HepG2 (cell line): ENCODE results near the gene GRM6. TPM values are rescaled to one million over a fixed set of nuclear protein-coding genes. Genes with fewer than 3 reads are reported as not detected.

Experiments used
- AFF4 ChIP-seq: sonication (generic); formaldehyde crosslinking; IDR thresholded peaks from 2 replicates; pipeline ENCODE4 v1.4.0; 2020; ENCODE audit warnings: missing genetic modification reagents
- CHD2 ChIP-seq: IDR thresholded peaks from 2 replicates; pipeline ENCODE4 v1.6.1; 2011; ENCODE audit warnings: low read depth, low read length, improper control_type of control experiment
- DZIP1 ChIP-seq: sonication (generic); formaldehyde crosslinking; IDR thresholded peaks from 2 replicates; pipeline ENCODE4 v1.5.0; 2020; ENCODE audit warnings: mild to moderate bottlenecking, missing genetic modification reagents
- HNRNPLL ChIP-seq: fragments of 200-400 bp; formaldehyde crosslinking; IDR thresholded peaks from 2 replicates; pipeline ENCODE4 v1.6.1; 2017; ENCODE audit warnings: mild to moderate bottlenecking, low read depth, low read length; ENCODE audit not compliant: poor library complexity, severe bottlenecking
- KDM2A ChIP-seq: sonication (generic); formaldehyde crosslinking; IDR thresholded peaks from 2 replicates; pipeline ENCODE4 v1.4.0; 2020; ENCODE audit warnings: low read depth, missing genetic modification reagents, borderline replicate concordance
- KLF12 ChIP-seq: sonication (generic); formaldehyde crosslinking; IDR thresholded peaks from 2 replicates; pipeline ENCODE4 v1.4.0; 2020; ENCODE audit warnings: missing genetic modification reagents, borderline replicate concordance
- KLF16 ChIP-seq, 2 experiments: sonication (generic) in 1 of 2; formaldehyde crosslinking in 1 of 2; IDR thresholded peaks; 2 replicates each; pipeline versions ENCODE4 v1.6.1 to v1.8.0; 2016 to 2023; ENCODE audit warnings: missing genetic modification reagents in 2 of 2, missing compliant biosample characterization in 1 of 2
- MXD1 ChIP-seq: sonication (generic); formaldehyde crosslinking; IDR thresholded peaks from 2 replicates; pipeline ENCODE4 v1.4.0; 2020; ENCODE audit warnings: mild to moderate bottlenecking, missing genetic modification reagents
- NKX3-1 ChIP-seq: sonication (generic); formaldehyde crosslinking; IDR thresholded peaks from 2 replicates; pipeline ENCODE4 v1.5.0; 2020; ENCODE audit warnings: missing genetic modification reagents
- STAG1 ChIP-seq: sonication (generic); formaldehyde crosslinking; IDR thresholded peaks from 2 replicates; pipeline ENCODE4 v1.4.0; 2020; ENCODE audit warnings: missing genetic modification reagents
- TCF7 ChIP-seq: sonication (generic); IDR thresholded peaks from 2 replicates; pipeline ENCODE4 v1.6.1; 2016; ENCODE audit warnings: antibody characterized with exemption, low read depth
- TGIF2 ChIP-seq: IDR thresholded peaks from 2 replicates; pipeline ENCODE4 v1.6.1; 2016; ENCODE audit warnings: control low read depth, missing compliant biosample characterization
- ZBTB42 ChIP-seq: sonication (generic); formaldehyde crosslinking; IDR thresholded peaks from 2 replicates; pipeline ENCODE4 v1.5.0; 2020; ENCODE audit warnings: mild to moderate bottlenecking, missing genetic modification reagents
- ZMAT3 ChIP-seq: sonication (generic); formaldehyde crosslinking; conservative IDR thresholded peaks from 2 replicates; pipeline ENCODE4 v1.7.0; 2021; ENCODE audit warnings: missing genetic modification reagents
- ZNF275 ChIP-seq: sonication (generic); formaldehyde crosslinking; IDR thresholded peaks from 2 replicates; pipeline ENCODE4 v1.8.0; 2022; ENCODE audit warnings: missing genetic modification reagents, mild to moderate bottlenecking, inconsistent platforms, borderline replicate concordance
- ZNF281 ChIP-seq: sonication (generic); formaldehyde crosslinking; IDR thresholded peaks from 2 replicates; pipeline ENCODE4 v1.4.0; 2020; ENCODE audit warnings: missing genetic modification reagents, borderline replicate concordance
- ZNF414 ChIP-seq: sonication (generic); formaldehyde crosslinking; IDR thresholded peaks from 2 replicates; pipeline ENCODE4 v1.5.0; 2020; ENCODE audit warnings: missing genetic modification reagents
- polyA plus RNA-seq, 8 experiments: library from polyadenylated mRNA; depleted of rRNA in 3 of 8; stranded (reverse) in 7 of 8; unstranded in 1 of 8; fragments of >200 nt; fragmentation: Illumina TruSeq in 4 of 8; extraction: Trizol in 4 of 8; gene quantifications; 2 replicates each; pipeline versions ENCODE4 v1.2.1 to v1.2.3, GENCODE V29; 2011 to 2016; ENCODE audit warnings: low read depth in 4 of 8, missing spikeins in 1 of 8, mixed read lengths in 1 of 8; ENCODE audit not compliant: insufficient read depth in 1 of 8
- total RNA-seq, 5 experiments: library from RNA; depleted of rRNA; stranded (reverse); fragments of >200 nt; fragmentation: Illumina TruSeq; extraction: Trizol; gene quantifications; 2 replicates each; pipeline ENCODE4 v1.2.3, GENCODE V29; 2016; ENCODE audit warnings: low read depth in 1 of 5

Gene GRM6
- total and polyA plus RNA-seq, 2 of the 13 experiments (the other 11 are each of a cell fraction or from before 2014, with no cell fraction given), result not detected

GRCh38 chr5:179023528-179024189 is 28.5 kb upstream of the GRM6 start, which contains the start of gene ZNF879 (continued):
- TF ChIP-seq ZNF414 (CRISPR knock-in tag) (peak; percentile 40; the same call in 1 of the 2 replicates), STAG1 (CRISPR knock-in tag) (no peak), ZNF281 (CRISPR knock-in tag) (no peak), ZMAT3 (CRISPR knock-in tag) (no peak), ZBTB42 (CRISPR knock-in tag) (no peak), MXD1 (no peak; the same call in 1 of the 2 replicates), DZIP1 (0 out of 2 replicates have a peak, but pooled peaks have one; percentile 37), KDM2A (CRISPR knock-in tag) (peak; percentile 80; the same call in 1 of the 2 replicates), CHD2 (no peak), TCF7 (no peak), KLF12 (CRISPR knock-in tag) (no peak; the same call in none of the 2 replicates), ZNF275 (CRISPR knock-in tag) (no peak), AFF4 (no peak), TGIF2 (CRISPR knock-in tag) (no peak), NKX3-1 (CRISPR knock-in tag) (0 out of 2 replicates have a peak, but pooled peaks have one; percentile 11), KLF16 (CRISPR knock-in tag; IDR thresholded peaks at IDR 0.05) (peak in 1 of 2 experiments; percentile 22; a peak in 1 of 4 replicates), HNRNPLL (peak; percentile 93)
